T follicular helper cell (primary cell): ENCODE data around the gene RAD23B.
A peak's percentile ranks its signal among the peaks of the same experiment; 100 is the strongest.

Source experiments
- DNase-seq: peaks from one replicate; pipeline ENCODE4 v3.0.0-alpha.2; 2020; ENCODE audit warnings: low read depth

RAD23B gene

DNA sequence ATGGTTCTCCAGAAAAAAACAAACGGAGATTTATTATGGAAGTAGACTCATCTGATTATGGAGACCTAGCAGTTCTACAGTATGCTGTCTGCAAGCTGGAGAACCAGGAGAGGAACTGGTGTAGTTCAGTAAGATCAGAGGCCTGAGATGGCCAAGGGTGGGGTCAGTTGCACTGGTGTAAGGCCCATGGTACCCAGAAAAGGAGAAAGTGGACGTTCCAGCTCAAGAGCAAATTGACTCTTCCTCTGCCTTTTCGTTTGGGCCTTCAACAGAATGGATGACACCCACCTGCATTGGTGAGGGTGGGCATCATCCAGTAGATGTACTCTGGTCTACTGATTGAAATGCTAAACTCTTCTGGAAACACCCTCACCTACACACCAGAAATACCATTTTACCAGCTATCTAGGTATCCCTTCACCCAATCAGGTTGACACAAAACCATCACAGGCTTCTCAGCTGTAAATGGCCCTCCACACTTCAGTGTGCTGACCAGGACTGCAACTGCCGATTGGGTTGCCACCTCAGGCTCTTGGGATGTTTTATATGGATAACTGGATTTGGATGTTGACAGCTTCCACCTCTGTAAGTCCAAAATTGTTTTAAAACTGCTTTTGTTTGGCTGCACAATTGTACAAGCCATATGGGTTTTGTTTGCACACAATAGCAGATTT is 51.2 kb downstream of the RAD23B start:
- no peak for DNase-seq

DNA sequence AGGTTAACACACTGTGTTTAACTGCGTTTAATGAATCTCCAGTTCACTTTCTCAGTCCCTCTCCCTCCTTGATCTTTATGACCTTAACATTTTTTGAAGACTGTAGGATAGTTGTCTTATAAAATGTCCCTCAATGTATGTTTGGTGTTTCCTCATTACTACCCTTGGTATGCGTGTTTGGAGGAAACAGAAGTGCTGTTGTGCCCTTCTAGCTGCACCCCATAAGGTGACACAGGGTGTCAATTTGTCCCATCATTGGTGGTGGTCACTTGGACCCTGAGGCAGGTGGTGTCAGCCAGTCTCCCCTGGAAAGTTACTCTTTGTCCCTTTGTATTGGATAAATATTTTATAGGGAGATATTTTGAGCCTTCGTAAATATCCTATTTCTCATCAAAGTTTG is 52.3 kb downstream of the RAD23B start:
- no peak for DNase-seq

DNA sequence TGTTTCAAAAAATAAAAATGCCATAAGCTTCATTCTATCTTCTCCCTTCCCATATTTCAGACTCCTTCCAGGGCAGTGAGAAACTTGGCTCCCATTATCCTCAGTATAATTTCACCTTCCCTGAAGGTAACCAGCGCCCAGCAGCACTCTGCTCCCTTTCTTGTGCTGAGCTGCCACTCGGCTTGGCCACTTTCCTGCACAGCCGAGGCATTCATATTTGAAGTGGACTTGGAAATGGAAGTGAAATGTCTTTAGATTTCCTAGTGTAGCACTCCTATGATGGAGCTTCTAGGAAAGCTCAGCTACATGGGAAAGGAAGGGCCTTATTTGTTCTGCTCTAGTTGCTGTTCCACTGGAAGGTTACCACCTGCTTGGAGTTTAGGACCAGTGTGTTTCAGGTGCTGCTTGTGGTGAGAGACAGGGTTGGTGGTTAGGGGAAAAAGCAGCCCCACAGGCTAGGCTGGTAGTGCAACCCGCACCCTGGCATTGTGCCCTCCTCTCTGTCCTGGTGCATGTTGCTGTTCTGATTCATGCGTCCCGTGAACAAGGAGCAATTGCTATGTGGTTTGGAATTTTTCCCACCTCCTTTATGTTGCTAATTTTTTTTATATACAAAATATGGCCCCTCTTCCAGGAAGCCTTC is 53.8 kb downstream of the RAD23B start:
- no peak for DNase-seq

DNA sequence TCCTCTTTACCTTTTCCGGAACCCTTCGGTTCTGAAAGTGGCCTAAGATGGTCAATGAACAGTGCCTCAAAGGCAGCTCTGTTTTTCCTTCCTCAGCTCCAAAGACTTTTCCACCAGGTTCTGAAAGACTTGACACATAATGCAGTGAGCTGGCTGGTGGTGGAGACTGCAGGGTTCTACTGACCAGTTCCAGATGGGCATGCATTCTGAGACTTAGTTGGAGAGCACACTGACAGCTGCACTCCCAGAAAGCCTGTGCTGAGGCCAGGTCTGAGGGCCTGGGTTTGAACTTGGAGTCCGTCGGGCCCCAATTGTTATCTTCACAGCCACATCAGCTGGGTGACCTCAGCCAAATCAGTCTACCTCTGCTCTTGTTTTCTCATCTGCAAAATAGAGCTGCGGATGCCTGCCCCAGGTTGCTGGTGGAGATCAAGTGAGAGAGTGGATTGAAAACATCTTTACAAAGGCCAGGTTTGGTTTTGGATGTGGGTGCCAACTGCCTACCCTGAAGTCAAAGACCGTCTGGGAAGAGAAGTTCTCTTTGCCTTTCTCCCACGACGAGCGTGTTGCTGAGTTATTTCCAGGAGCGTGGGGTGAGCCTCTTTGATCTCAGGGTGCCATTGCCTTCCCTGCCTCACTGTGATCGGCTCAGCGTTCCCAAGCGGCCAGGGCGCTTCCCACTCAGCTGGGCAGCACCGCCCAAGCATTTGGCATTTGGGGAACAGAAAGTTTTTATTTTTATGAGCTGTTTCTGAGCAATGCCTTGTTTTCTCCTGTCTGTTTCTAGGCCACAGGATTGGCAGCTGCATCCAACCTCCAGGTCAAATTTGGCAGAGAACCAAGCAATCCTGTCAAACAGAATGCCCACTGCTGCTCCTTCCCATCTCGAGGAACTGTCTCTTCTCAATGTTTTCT is 54.9 kb downstream of the RAD23B start:
- no peak for DNase-seq

DNA sequence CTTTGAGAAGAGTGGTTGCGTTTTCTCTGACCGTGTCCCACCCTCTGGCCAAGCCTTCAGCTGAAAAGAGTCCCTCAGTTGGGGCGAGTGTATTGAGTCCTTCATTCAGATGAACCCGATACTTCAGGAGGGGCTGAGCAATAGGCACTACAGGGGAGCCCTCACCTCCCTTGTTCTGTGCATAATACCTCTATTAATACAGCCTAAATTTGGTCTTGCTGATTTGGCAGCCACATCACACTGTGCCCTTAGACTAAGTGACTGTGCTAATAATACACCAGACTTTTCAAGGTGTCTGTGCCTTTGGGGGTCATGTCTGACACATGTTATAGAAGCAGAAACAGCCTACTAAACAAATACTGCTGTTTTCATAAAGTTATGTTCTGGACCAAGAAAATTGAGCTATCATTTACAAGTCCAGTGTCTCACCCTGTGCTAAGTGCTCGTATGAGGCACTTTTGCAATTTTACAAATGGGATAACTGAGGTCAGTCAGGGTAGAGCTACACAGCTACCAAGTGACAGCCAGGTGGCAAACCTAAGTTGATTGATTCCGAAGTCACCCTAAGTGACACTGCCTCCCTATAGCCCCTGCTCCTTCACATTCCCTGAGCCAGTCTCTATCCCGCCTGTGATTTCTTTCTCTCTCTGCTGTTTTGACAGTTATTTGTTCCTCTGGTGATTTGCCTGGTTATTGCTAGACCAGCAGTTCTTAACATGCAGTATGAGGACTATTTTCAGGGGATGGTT is 56.0 kb downstream of the RAD23B start:
- DNase-seq = no peak

DNA sequence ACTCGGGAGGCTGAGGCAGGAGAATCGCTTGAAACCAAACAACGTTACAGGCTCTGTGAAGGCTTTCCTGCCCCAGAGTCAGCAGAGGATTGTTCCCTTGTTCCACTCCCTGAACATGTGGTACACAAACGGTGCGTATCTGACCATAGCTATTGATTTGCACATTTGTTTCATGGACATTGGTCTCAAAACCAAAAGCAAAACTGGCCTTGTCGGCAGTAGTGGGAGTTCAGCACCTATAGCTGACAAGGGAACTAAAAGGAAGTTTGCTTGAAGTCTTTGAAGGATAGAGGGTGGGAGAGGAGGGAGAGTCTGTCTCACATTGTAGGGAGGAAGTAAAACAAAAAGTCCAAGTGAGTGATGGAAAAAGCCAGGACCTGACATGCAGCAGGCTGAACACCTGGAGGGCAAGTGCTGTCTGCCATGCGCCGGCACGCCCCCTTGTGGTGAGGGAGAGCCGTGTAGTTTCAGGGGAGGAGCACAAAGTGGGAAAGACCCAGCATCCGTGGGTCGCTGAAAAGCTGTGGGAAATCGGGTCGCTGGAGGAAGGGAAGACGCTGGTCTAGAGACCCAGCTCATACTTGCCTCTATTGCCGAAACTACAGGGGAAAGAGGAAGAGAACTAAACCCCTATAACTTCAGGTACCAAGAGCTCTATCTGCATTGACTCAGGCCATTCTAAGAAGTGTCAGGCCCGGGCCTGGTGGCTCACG is 58.0 kb downstream of the RAD23B start:
- DNase-seq = peak; percentile 71

DNA sequence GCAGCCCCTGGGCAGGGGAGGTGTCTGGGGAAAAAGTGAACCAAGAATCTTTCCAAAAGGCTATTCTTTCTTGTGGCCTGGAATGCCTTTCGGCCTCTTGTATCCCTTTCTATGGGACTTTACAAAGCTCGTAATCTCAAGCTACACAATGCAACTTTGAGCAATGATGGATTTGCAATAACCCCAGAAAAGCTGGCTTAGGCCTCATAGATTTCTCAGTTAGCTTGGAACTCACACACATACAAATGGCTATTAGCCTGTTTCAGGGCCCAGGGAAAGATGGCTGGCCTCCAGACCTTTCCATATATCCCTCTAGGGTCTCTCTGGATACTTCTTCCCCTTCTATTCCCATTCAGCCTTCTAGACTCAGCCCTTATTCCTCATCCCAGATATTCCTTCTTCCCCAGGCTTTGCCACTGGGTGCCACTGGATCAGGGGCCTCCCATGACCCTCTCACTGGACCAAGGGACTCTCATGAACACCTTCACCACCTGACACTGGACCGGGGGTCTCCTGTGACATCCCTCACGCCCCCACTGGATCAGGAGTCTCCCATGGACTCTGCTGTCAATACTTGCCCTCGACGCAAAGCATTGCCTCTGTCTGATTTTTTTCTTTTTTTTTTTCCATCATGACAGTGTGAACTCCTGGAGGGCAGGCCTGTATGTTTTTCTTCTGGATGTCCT is 59.5 kb downstream of the RAD23B start:
- DNase-seq = no peak

DNA sequence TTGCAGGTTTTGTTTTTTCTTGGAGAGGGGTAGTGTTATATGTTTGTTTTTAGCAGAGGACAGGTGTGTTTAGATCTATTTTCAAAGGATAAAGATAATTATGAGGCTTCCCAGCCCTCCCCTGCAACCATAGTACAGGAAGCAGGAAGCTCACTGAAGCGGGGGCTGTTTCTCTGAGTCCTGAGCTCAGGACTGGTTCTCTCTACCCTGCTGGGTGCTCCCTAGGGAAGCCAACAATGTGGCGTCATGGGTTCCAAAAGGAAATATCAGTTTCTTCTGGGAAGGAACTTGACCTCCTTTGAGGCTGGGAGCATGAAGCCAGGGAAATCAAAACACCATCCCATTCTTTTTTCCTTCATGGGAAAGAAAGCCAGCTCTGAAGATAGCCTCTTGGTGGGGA is 62.2 kb downstream of the RAD23B start:
- no peak for DNase-seq

DNA sequence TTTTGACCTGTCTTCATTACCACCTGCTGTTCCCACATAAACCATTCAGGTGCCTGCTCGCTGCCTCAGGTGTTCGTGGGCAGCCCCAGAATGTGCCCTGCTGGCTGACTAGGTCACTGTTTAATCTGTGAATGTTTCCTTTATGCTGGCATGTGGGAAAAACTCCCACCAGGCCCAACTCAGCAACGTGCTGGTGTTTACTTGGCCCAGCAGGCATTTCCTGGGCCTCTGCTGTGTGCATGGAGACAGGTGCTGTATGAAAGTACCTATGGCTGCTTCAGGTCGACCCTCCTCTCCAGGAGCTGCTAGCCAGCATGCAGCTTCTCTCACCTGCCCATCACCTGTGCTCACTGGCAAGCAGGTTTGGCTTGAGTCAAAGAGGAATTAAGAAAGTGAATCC is 65.8 kb downstream of the RAD23B start:
- DNase-seq = no peak

DNA sequence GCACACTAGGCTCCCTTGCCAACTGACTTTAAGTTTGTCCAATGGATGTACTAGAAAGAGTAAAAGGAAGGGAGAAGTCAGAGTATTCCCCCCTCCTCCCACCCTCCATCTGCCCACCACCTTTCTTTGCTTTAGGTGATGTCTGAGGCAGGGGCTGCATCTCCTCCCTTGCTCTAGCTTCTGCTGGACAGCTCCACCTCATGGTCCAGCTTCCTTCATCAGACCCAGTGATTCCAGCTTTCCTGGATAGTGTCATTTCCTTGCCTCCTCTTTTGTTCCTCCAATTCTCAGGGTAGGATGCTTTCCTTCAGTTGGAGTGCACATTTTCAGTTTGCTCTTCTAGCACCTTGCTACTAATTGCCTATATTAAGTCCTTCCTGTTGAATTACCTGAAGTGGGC is 67.4 kb downstream of the RAD23B start:
- DNase-seq = no peak

DNA sequence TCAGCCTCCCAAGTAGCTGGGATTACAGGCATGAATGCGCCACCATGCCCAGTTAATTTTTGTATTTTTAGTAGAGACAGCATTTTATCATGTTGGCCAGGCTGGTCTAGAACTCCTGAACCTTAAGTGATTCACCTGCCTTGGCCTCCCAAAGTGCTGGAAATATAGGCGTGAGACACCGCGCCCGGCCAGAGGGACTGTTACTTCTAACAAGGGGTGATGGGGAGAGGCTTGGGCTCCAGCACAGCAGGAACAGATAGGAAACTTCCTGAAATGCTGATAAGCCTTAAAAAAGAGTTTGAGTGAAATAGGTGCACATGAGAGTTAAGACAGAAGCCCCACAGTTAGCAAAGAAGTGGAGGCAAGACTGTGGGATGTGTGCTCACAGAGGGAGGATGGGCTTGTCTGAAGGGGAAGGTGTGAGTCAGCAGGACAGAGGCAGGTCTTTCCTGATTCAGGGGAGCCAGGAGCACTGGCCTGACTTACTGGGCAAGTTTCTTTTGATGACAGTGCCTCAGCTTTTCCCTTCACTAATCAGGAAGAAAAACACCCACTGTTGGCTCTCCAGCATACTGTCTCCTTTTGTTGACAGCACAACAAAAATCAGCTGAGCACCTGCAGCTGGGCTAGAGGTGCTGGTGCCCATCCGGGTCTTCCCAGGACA is 68.4 kb downstream of the RAD23B start:
- DNase-seq = no peak

DNA sequence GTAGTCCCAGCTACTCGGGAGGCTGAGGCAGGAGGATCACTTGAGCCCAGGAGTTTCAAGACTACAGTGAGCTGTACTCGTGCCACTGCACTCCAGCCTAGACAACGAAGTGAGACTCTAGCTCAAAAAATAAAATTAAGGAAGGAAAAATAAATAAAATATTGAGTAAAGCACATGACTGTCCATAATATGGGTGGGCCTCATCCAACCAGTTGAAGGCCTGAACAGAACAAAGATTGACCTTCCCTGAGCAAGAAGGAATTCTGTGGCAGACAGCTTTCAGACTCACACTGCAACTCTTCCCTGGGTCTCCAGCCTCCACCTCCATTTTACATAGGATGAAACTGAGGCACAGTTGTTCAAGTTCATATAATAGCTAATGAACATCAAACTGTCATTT is 72.3 kb downstream of the RAD23B start:
- no peak for DNase-seq

DNA sequence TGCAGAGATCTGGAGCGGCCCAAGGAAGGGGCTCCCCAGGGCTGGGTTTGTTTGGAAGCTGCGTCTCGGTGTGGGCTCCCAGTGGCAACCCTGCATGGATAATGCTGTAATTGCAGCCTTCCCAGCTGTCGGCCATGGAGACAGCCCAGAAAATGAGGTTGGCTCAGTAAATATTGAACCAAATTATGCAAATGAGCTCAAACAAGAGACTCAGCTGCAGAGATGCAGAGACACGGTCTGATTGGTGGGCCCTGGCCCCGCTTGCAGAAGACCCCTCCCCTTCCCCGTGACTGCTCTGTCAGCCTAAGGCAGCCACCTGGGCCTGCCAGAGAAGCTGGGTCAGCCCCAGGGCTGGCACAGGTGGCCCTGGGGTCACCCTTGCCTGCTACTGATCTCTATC is 75.9 kb downstream of the RAD23B start:
- DNase-seq = no peak

DNA sequence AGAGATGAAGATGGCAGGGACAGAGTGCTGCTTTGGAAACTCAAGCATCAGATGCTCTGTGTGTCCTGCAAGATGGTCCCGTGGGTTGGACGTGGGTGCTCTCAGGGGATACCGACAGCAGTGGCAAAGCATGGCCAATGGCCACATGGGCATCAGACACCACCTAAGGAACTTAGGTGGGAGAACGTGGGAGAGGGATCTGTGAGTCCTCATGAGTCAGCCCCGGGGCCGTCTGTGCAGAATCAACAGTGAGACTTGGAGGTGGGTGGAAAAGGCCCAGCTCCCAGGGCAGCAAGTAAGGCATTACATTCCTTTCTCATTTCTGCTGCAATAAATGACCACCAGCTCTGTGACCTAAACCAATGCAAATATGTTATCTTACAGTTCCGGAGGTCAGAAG is 77.0 kb downstream of the RAD23B start:
- no peak for DNase-seq

DNA sequence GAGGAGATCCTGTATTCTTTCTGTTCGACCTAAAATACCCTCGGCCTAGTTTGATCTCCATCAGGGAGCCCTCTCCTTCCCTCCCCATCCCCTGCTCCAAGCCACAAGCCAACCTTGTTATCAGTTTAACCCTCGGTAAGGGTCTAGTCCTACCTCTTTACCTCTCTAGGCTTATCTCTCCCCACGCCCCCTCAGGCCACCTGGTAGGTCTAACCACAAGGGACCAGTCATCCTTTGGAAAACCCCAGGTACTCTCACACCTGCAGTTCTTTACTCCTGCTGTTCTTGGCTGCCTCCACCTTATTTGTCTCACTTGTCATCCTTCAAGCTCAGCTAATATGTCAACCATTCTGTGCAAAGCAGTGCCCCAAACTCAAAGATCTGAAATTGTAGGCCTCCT is 78.7 kb downstream of the RAD23B start:
- DNase-seq = no peak

DNA sequence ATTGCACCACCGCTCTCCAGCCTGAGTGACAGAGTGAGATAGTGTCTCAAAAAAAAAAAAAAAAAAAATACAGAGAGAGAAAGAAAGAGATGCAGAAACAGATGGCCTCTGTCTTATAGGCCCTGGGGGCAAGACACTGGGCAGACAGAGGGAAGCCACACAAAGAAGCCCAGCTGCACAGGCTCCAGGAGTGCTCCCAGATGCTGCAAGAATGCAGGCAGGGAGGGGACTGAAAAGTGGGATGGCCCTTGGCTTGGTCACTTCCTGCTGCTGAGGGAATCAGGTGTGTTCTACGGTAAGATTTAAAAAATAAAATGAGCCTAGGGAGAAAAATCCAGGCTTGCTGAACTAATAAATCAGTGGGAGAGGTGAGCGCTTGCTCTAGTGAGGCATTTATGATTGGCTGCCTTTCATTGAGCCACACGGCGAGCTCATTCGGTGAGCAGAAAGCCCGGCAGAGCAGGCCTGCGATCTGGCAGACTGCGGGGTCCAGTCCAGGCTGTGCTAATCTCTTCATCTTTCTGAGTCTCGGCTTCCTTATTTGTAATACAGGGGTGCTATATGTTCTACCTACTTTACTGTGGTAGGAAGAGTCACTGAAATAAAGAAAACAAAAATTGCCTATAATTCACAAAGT is 80.6 kb downstream of the RAD23B start:
- no peak for DNase-seq

DNA sequence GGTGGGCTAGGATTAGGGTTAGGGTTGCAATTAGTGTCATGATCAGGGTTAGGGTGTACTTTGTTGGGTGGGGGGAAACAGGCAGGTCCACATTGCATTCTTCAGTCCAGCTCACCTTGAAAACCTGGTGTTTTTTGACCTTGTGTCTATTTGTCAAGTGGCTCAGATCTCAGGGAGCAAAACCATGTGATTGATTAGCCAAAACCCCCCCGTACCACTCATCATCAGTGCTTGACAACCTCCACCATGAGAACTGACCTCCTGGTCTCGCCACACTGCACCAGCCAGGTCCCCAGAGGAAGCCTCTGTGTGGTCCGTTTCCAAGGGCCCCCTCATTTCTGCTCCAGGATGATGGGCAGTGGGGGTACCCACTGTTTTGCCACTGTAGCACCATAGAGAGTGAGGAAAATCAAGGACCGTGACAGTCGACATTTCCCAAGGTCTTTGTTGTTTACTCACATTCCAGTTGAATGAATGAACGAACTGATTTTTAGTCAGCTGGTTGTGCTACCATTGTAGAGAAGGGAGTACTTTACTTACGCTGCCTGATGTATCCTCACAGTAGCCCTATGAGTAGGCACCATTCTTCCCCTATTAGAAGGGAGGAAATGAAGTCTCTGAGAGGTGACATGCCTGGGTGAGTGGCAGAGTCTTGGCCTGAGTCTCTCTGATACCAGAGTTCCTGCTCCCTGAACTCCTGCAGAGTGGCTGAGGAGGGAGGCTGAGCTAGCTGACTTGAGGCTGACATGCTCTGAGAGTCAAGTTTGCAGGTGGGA is 84.8 kb downstream of the RAD23B start:
- no peak for DNase-seq

DNA sequence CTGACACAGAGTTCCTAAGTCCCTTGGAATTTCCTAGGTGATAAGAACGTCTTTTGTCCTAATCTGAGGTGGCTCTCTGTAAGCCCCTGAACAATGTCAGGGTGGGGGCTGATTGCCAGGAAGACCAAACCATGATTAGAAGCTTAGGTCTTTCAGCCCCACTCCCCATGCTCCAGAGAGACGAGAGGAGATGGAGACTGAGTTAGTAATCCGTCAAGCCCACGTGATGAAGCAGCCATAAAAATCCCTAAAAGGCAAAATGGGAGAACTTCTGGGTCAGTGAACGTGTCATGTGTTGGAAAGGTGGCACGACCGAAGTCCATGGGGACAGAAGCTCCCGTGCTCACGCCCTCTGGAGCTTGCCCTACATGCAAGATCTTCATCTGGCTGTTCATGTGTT is 85.6 kb downstream of the RAD23B start:
- DNase-seq = no peak

DNA sequence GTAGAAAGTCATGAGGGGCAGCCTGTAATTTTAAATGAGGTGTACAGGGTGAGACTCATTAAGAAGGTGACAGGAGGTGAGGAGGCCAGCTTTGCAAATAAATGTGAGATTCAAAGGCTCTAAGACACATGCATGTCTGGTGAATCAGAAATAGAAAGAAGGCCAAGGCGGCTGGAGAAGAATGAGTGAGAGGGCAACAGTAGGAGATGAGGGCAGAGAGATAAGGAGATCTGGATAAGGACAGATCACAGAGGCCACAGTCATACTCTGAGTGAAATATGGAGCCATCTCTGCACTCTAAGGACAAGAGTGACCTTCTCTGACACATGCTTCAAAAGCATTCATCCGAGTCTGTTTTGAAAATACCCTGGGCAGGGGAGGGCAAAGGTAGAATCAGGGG is 90.7 kb downstream of the RAD23B start:
- no peak for DNase-seq
